ENCODE results near the gene ROR2. TPM values are rescaled to one million over a fixed set of nuclear protein-coding genes. Genes with fewer than 3 reads are reported as not detected.

The ROR2 gene
- total RNA-seq, 8 experiments from 2014 or later = 0.32 to 26.3 (median 7.4) TPM

DNA sequence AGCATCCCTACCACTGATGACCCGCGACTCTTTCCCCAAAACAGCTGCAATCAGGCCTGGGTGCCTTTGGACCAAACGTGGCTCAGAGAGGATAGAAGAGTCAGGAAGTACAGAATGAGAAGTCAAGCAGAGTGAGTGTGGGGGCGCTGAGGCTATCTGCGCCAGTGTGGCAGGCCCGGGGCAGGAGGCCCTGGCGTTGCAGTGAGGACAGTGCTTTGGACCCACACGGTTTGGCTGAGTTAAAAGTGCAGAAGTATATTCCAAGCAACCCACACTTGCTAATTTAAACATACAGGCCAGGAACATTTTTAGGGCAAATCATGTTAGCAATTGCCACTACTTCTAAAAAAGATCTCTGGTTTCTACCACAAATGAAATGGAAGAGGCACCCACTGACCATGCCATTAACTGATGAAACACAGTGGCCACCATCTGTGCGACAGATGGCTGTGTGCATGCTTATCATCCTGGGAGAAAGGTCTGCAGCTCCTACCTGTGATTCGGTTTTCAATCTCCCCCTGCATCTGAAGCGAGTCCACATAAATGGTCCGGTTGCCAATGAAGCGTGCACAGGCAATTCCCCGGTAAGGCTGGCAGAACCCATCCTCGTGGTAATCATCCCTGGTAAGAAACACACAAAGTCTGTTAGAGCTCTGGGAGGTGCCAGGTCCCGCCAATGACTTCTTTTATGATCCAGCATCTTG lies 213.0 kb downstream of the ROR2 start:
- ATAC-seq (replicated peaks in 6 of 8) = no peak
- in situ Hi-C loops (cut with MboI; ENCODE audit: low pct_unique_long_range_greater_than_20kb in 2 of 9, low sequenced_read_pairs in 9 of 9, unreplicated experiment in 9 of 9) = loop anchor here in 2 of 9 experiments (25.0 kb wide), 3 partner anchors 100 to 825 kb away; partner anchors contain the start of gene ROR2 (in 1 of the 2)

GRCh38 chr9:91736311-91736710 lies 213.7 kb downstream of the ROR2 start:
- Histone ChIP-seq H3K27ac (no peak overlapping the region), H3K4me1 (replicated peaks in 1 of 2) (peaks cover 0 to 3% of the 10 kb centered on the region in 2 donors), H3K4me3 (no peak overlapping the region)
- whole genome bisulfite sequencing, 10 experiments = 51 to 100% (median 98%) methylated on average over 1 to 5 of the region's 5 CpGs; no CpG with 5 or more reads in 4 of the 10 experiments
- in situ Hi-C loops (cut with MboI; ENCODE audit: low pct_unique_long_range_greater_than_20kb in 2 of 9, low sequenced_read_pairs in 9 of 9, unreplicated experiment in 9 of 9) = loop anchor here in 2 of 9 experiments (25.0 kb wide), 3 partner anchors 101 to 824 kb away; partner anchors contain the start of gene ROR2 (in 1 of the 2)
- ATAC-seq (replicated peaks in 6 of 8) = no peak

More for the DNA sequence above, 213.0 kb downstream of the ROR2 start:
- Histone ChIP-seq H3K27ac (no peak overlapping the region), H3K4me1 (replicated peaks in 1 of 2) (peaks cover 0 to 3% of the 10 kb centered on the region in 2 donors), H3K4me3 (no peak overlapping the region)
- WGBS, 10 experiments = 60 to 100% (median 91%) methylated on average over 2 to 12 of the region's 16 CpGs; no CpG with 5 or more reads in 2 of the 10 experiments

- peak in 2 of 8 experiments; percentile 43 to 66 for ATAC-seq (replicated peaks in 6 of 8)
- WGBS, 10 experiments = 0 to 100% (median 80%) methylated on average over 1 of the region's 1 CpG; no CpG with 5 or more reads in 3 of the 10 experiments
- in situ Hi-C loops (cut with MboI; ENCODE audit: low pct_unique_long_range_greater_than_20kb in 2 of 9, low sequenced_read_pairs in 9 of 9, unreplicated experiment in 9 of 9) = loop anchor here in 2 of 9 experiments (25.0 kb wide), 3 partner anchors 102 to 823 kb away; partner anchors contain the start of gene ROR2 (in 1 of the 2)
- Histone ChIP-seq H3K4me1 (replicated peaks in 1 of 2) (peaks cover 0 to 3% of the 10 kb centered on the region in 2 donors), H3K27ac (no peak overlapping the region), H3K4me3 (no peak overlapping the region)
Measured at GRCh38 chr9:91735049-91735448, 215.0 kb downstream of the ROR2 start.

- Histone ChIP-seq H3K27ac (no peak overlapping the region), H3K4me1 (replicated peaks in 1 of 2) (peaks cover 0 to under 1% of the 10 kb centered on the region in 2 donors), H3K4me3 (no peak overlapping the region)
- WGBS, 10 experiments = 0 to 100% (median 50%) methylated on average over 1 to 9 of the region's 14 CpGs; no CpG with 5 or more reads in 1 of the 10 experiments
- in situ Hi-C loops (cut with MboI; ENCODE audit: low pct_unique_long_range_greater_than_20kb in 2 of 9, low sequenced_read_pairs in 9 of 9, unreplicated experiment in 9 of 9) = loop anchor here in 2 of 9 experiments (25.0 kb wide), 3 partner anchors 103 to 822 kb away; partner anchors contain the start of gene ROR2 (in 1 of the 2)
- peak; percentile 61 to 89 (median 77) for ATAC-seq (replicated peaks in 6 of 8)
Measured at GRCh38 chr9:91734371-91734981, 215.6 kb downstream of the ROR2 start.

DNA sequence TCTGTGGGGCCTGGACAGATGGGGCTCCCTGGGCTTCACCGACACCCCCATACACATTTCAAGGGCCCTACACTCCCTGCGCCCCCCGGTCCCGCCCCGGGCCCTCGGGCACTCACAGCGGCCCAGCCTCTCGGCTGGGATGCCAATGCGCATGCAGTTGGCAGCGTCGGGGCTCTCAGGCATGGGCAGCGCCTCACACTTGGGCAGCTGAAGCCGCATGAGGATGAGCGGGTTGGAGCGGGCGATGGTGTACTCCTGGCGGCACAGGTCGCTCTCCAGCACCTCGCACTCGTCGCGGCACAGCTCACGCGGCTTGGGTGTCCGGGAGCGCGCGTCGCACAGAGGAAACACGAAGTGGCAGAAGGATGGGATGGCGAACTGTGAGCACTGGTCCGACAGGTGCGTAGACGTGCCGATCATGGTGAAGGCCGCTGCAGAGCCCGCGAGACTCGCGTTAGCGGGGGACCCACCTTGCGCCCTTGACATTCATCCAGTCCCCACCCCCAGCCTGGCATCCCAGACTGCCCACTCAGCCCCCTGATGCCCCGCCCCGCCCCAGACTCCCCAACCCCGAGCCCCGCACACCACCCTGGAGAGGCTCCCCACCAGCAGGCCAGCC lies 216.9 kb downstream of the ROR2 start:
- H3K27ac ChIP-seq = no peak overlapping the region
- no CpG with 5 or more reads among the region's 46 CpGs for WGBS, 10 experiments
- ATAC-seq (replicated peaks in 6 of 8) = no peak
- no peak overlapping the region for H3K4me3 ChIP-seq
- in situ Hi-C loops (cut with MboI; ENCODE audit: low pct_unique_long_range_greater_than_20kb in 2 of 9, low sequenced_read_pairs in 9 of 9, unreplicated experiment in 9 of 9) = loop anchor here in 2 of 9 experiments (25.0 kb wide), 3 partner anchors 104 to 821 kb away; partner anchors contain the start of gene ROR2 (in 1 of the 2)
- H3K4me1 ChIP-seq (replicated peaks in 1 of 2) = no peaks in the 10 kb centered on the region

DNA sequence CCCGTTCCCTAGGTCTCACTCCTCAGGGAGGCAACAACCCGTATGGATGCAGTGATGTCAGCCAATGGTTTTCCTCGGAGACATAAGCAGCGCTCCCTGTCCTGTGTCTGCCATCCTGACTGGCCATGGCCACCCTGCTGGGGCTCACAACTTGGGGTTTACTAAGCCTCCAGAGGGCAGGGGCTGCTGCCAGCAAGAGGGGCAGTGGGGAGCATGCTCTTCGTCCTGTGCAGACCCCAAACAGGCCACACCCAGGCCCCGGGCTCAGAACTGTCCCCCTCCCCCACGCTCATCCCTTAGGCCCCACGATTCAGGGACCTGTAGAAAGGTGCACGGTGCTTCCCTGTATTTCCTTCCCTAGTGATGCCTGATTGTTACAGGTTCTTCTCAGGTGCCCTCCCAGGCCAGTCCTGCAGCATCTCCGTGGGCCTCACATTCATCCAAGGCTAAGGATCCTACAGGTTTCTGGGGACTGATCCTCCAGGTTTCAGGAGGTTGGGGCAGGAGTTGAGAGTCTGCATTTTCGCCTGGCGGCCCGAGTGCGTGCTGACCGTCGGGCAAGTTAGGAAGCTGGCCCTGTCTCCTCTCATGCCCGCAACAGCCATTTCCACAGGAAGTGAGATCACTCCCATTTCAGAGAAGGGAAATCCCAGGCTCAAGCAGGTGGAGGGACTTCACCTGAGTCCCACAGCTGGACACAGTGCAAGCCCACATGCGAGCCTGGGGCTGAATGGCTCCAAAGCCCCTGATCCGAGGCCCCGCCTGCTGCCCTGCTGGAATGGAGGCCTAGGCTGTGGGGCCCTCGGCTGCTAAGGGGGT lies 217.6 kb downstream of the ROR2 start:
- WGBS, 10 experiments = 73 to 100% (median 92%) methylated on average over 1 to 11 of the region's 21 CpGs; no CpG with 5 or more reads in 4 of the 10 experiments
- in situ Hi-C loops (cut with MboI; ENCODE audit: low pct_unique_long_range_greater_than_20kb in 2 of 9, low sequenced_read_pairs in 9 of 9, unreplicated experiment in 9 of 9) = loop anchor here in 2 of 9 experiments (25.0 kb wide), 3 partner anchors 105 to 820 kb away; partner anchors contain the start of gene ROR2 (in 1 of the 2)
- Histone ChIP-seq H3K27ac (no peak overlapping the region), H3K4me3 (no peak overlapping the region), H3K4me1 (replicated peaks in 1 of 2) (no peaks in the 10 kb centered on the region)
- ATAC-seq (replicated peaks in 6 of 8) = no peak

DNA sequence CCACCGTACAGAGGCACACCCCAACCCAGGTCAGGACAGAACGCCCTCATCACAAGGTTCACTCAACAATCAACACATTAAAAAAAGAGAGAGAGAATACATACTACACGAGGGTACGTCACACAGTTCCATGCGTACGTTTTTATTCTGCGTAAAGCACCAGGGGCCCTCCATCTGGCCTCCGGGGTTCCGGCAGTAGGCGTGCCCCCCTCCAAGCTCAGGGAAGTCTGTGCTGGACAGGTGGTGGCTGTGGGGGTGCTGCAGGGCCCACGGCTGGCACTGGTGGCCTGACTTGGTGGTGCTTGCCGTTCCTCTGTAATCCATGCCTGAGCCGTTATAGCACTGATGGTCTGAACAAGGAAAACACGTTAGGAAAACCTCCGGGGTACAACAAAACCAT lies 219.2 kb downstream of the ROR2 start:
- H3K27ac ChIP-seq = no peak overlapping the region
- WGBS, 10 experiments = 71 to 100% (median 92%) methylated on average over 1 to 6 of the region's 15 CpGs; no CpG with 5 or more reads in 4 of the 10 experiments
- in situ Hi-C loops (cut with MboI; ENCODE audit: low pct_unique_long_range_greater_than_20kb in 2 of 9, low sequenced_read_pairs in 9 of 9, unreplicated experiment in 9 of 9) = loop anchor here in 2 of 9 experiments (25.0 kb wide), 3 partner anchors 106 to 819 kb away; partner anchors contain the start of gene ROR2 (in 1 of the 2)
- no peak for ATAC-seq (replicated peaks in 6 of 8)
- no peak overlapping the region for H3K4me3 ChIP-seq
- no peaks in the 10 kb centered on the region for H3K4me1 ChIP-seq (replicated peaks in 1 of 2)

DNA sequence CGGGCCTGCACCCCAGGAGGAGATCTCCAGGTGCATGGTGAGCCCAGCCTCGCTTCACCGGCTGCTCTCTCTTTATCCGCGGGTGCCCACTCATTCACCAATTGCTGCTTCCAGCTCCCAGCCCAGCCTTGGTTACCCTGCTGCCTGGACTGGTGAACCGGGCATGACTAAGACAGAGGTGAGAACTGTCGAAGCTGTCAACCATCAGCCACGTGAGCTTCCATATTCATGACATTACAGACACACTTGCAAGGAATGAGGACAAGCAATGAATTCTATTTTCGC lies 220.5 kb downstream of the ROR2 start:
- H3K27ac ChIP-seq = no peak overlapping the region
- in situ Hi-C loops (cut with MboI; ENCODE audit: low pct_unique_long_range_greater_than_20kb in 2 of 9, low sequenced_read_pairs in 9 of 9, unreplicated experiment in 9 of 9) = loop anchor here in 2 of 9 experiments (25.0 kb wide), 3 partner anchors 108 to 817 kb away; partner anchors contain the start of gene ROR2 (in 1 of the 2)
- H3K4me1 ChIP-seq (replicated peaks in 1 of 2) = no peaks in the 10 kb centered on the region
- no peak for ATAC-seq (replicated peaks in 6 of 8)
- no peak overlapping the region for H3K4me3 ChIP-seq
- WGBS, 10 experiments = 31 to 100% (median 87%) methylated on average over 1 to 9 of the region's 9 CpGs; no CpG with 5 or more reads in 3 of the 10 experiments

GRCh38 chr9:91727972-91728371 lies 222.1 kb downstream of the ROR2 start:
- Histone ChIP-seq H3K4me1 (replicated peaks in 1 of 2) (no peaks in the 10 kb centered on the region), H3K27ac (no peak overlapping the region), H3K4me3 (no peak overlapping the region)
- ATAC-seq (replicated peaks in 6 of 8) = peak in 1 of 8 experiments; percentile 24
- in situ Hi-C loops (cut with MboI; ENCODE audit: low pct_unique_long_range_greater_than_20kb in 2 of 9, low sequenced_read_pairs in 9 of 9, unreplicated experiment in 9 of 9) = loop anchor here in 2 of 9 experiments (25.0 kb wide), 3 partner anchors 109 to 816 kb away; partner anchors contain the start of gene ROR2 (in 1 of the 2)
- WGBS, 10 experiments = 88 to 100% (median 94%) methylated on average over 1 to 4 of the region's 5 CpGs; no CpG with 5 or more reads in 1 of the 10 experiments

DNA sequence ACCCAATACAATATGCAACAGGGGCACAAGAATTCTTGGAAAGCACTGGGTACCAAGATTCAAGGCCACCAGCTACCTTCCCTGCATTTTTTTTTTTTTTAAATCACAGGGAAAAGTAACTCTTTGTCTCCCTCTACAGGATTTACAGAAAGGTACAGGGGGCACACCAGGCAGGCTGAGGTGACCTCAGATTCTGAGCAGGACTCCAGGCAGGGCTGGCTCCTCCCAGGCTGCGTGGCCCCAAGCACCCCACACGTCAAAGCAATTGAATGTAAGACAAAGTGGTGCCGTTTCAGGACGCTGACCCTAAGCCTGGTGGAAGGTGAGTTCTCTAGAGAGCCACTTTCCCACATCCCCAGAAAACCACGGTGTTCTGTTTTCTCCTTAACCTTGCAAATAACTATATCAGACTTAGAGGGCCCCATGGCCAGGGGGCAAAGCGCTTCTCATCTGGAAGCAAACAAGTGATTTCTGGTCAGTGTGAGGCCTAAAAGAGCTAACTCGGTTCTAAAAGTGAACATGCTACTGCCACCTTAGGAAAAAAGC lies 222.6 kb downstream of the ROR2 start:
- in situ Hi-C loops (cut with MboI; ENCODE audit: low pct_unique_long_range_greater_than_20kb in 2 of 9, low sequenced_read_pairs in 9 of 9, unreplicated experiment in 9 of 9) = loop anchor here in 2 of 9 experiments (25.0 kb wide), 3 partner anchors 110 to 815 kb away; partner anchors contain the start of gene ROR2 (in 1 of the 2)
- no peak overlapping the region for H3K27ac ChIP-seq
- ATAC-seq (replicated peaks in 6 of 8) = peak; percentile 87 to 95 (median 90)
- no peak overlapping the region for H3K4me3 ChIP-seq
- H3K4me1 ChIP-seq (replicated peaks in 1 of 2) = no peaks in the 10 kb centered on the region
- 35 to 100% (median 54%) methylated on average over 1 to 5 of the region's 7 CpGs; no CpG with 5 or more reads in 2 of the 10 experiments for WGBS, 10 experiments

GRCh38 chr9:91726406-91727100 lies 223.5 kb downstream of the ROR2 start:
- in situ Hi-C loops (cut with MboI; ENCODE audit: low pct_unique_long_range_greater_than_20kb in 2 of 9, low sequenced_read_pairs in 9 of 9, unreplicated experiment in 9 of 9) = loop anchor here in 2 of 9 experiments (25.0 kb wide), 3 partner anchors 111 to 814 kb away; partner anchors contain the start of gene ROR2 (in 1 of the 2)
- no peak for ATAC-seq (replicated peaks in 6 of 8)
- H3K4me3 ChIP-seq = no peak overlapping the region
- H3K4me1 ChIP-seq (replicated peaks in 1 of 2) = no peaks in the 10 kb centered on the region
- no peak overlapping the region for H3K27ac ChIP-seq
- WGBS, 10 experiments = 74 to 100% (median 89%) methylated on average over 2 to 13 of the region's 19 CpGs
